RWPE2 (cell line): Measurements from ENCODE around the gene C3orf20.

Experiments used
- ATAC-seq: fragments of 200-7000 bp; cut with Tn5 transposase; 3 replicates; pipeline ENCODE4 v1.9.1; 2021; ENCODE audit warnings: low read depth
- DNase-seq: peaks from one replicate; pipeline ENCODE4 v3.0.0-alpha.2; 2020; ENCODE audit warnings: low spot score
- H3K27ac ChIP-seq: fragments of 450-650 bp; 2 replicates; pipeline ENCODE4 v1.5.1; 2017; ENCODE audit warnings: mild to moderate bottlenecking; ENCODE audit not compliant: poor library complexity, severe bottlenecking
- H3K27me3 ChIP-seq: fragments of 250-450 bp; sonication (Bioruptor Pico); 2 replicates; pipeline ENCODE4 v1.5.1; 2021; ENCODE audit warnings: mild to moderate bottlenecking, moderate library complexity; ENCODE audit not compliant: insufficient read depth, poor library complexity, severe bottlenecking
- H3K36me3 ChIP-seq: fragments of 250-450 bp; sonication (Bioruptor Pico); 2 replicates; pipeline ENCODE4 v1.5.1; 2020; ENCODE audit warnings: low read depth, mild to moderate bottlenecking, moderate library complexity
- H3K4me1 ChIP-seq: fragments of 250-450 bp; sonication (Bioruptor Pico); 2 replicates; pipeline ENCODE4 v1.5.1; 2021; ENCODE audit warnings: mild to moderate bottlenecking, moderate library complexity; ENCODE audit not compliant: insufficient read depth, poor library complexity, severe bottlenecking
- H3K4me3 ChIP-seq: fragments of 250-450 bp; sonication (Bioruptor Pico); 2 replicates; pipeline ENCODE4 v1.5.1; 2021; ENCODE audit warnings: mild to moderate bottlenecking, moderate library complexity; ENCODE audit not compliant: severe bottlenecking
- H3K9me3 ChIP-seq: fragments of 250-450 bp; sonication (Bioruptor Pico); 2 replicates; pipeline ENCODE4 v1.5.1; 2021; ENCODE audit warnings: mild to moderate bottlenecking, moderate library complexity; ENCODE audit not compliant: severe bottlenecking
- CTCF ChIP-seq: fragments of 450-650 bp; IDR thresholded peaks from one replicate; pipeline ENCODE4 v1.5.1; 2017; ENCODE audit warnings: mild to moderate bottlenecking, moderate library complexity; ENCODE audit not compliant: poor library complexity, severe bottlenecking

C3orf20 gene

GRCh38 chr3:14691239-14691638 is 16.3 kb downstream of the C3orf20 start:
- Histone ChIP-seq H3K4me3 (no peak overlapping the region), H3K4me1 (no peaks in the 10 kb centered on the region), H3K27ac (no peak overlapping the region), H3K36me3 (no peaks in the 10 kb centered on the region), H3K27me3 (peaks cover 9% of the 10 kb centered on the region), H3K9me3 (no peaks in the 10 kb centered on the region)
- DNase-seq (no peak), ATAC-seq (no peak)
- TF ChIP-seq CTCF = no peak

- peaks cover 9% of the 10 kb centered on the region for H3K27me3 ChIP-seq
- no peaks in the 10 kb centered on the region for H3K4me1 ChIP-seq
- no peak overlapping the region for H3K27ac ChIP-seq
- no peaks in the 10 kb centered on the region for H3K9me3 ChIP-seq
- no peak for DNase-seq
- H3K36me3 ChIP-seq = no peaks in the 10 kb centered on the region
- ATAC-seq = no peak
- TF ChIP-seq CTCF = no peak
- no peak overlapping the region for H3K4me3 ChIP-seq
Measured at GRCh38 chr3:14691719-14692118, 16.8 kb downstream of the C3orf20 start.

- Histone ChIP-seq H3K9me3 (no peaks in the 10 kb centered on the region), H3K36me3 (no peaks in the 10 kb centered on the region), H3K4me3 (no peak overlapping the region), H3K4me1 (no peaks in the 10 kb centered on the region), H3K27me3 (peaks cover 4% of the 10 kb centered on the region), H3K27ac (no peak overlapping the region)
- DNase-seq (no peak), ATAC-seq (no peak)
- no peak for TF ChIP-seq CTCF
Measured at GRCh38 chr3:14698601-14699244, 23.8 kb downstream of the C3orf20 start.

GRCh38 chr3:14699643-14700042 is 24.7 kb downstream of the C3orf20 start:
- no peaks in the 10 kb centered on the region for H3K4me1 ChIP-seq
- ATAC-seq (no peak), DNase-seq (no peak)
- no peak overlapping the region for H3K4me3 ChIP-seq
- no peak overlapping the region for H3K27ac ChIP-seq
- H3K27me3 ChIP-seq = peaks cover 4% of the 10 kb centered on the region
- H3K36me3 ChIP-seq = no peaks in the 10 kb centered on the region
- TF ChIP-seq CTCF = no peak
- H3K9me3 ChIP-seq = no peaks in the 10 kb centered on the region

- TF ChIP-seq CTCF = no peak
- Histone ChIP-seq H3K9me3 (no peaks in the 10 kb centered on the region), H3K27me3 (peaks cover 4% of the 10 kb centered on the region), H3K27ac (no peak overlapping the region), H3K4me1 (no peaks in the 10 kb centered on the region), H3K36me3 (no peaks in the 10 kb centered on the region), H3K4me3 (no peak overlapping the region)
- ATAC-seq (no peak), DNase-seq (no peak)
Measured at GRCh38 chr3:14700891-14701290, 25.9 kb downstream of the C3orf20 start.
